ENCODE data around the gene CORO1C.

CORO1C gene

DNA sequence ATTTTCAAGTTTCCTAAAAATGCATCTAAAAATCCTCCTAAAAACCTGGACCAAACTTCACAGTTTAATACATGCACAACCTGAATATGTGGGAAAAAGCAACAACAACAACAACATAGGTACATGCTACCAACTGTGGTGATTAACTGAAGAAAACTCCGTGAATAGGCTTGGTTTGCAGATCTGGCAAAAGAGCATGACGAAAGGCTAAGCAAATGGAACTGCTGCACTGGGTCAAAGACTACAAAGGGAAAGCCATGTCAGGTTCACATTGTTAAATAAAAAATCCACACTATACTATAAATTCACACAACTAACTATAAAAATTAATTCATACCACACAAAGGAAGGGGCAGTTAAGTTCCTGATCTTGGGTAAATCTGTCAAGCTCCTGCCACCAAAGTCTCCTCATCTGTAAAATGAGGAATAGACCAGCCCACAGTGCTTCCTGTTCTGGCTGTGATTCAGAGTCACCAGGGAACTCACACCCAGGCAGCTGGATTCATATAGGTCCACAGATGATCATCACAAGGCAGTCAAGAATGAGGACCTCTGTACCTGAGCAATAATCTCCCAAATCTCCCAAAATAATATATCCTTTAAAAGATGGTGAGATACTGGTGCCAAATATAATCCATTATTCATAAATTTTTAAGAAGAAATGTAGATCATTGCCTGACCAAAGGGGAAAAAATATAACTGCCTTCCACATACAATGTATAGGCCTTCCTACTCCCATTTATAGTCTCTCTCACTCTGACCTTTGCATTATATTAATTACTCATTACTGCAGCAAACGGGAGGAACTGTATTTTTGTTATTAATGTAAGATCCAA, 7.0 kb downstream of the CORO1C start:
- FAIRE-seq = no peak

DNA sequence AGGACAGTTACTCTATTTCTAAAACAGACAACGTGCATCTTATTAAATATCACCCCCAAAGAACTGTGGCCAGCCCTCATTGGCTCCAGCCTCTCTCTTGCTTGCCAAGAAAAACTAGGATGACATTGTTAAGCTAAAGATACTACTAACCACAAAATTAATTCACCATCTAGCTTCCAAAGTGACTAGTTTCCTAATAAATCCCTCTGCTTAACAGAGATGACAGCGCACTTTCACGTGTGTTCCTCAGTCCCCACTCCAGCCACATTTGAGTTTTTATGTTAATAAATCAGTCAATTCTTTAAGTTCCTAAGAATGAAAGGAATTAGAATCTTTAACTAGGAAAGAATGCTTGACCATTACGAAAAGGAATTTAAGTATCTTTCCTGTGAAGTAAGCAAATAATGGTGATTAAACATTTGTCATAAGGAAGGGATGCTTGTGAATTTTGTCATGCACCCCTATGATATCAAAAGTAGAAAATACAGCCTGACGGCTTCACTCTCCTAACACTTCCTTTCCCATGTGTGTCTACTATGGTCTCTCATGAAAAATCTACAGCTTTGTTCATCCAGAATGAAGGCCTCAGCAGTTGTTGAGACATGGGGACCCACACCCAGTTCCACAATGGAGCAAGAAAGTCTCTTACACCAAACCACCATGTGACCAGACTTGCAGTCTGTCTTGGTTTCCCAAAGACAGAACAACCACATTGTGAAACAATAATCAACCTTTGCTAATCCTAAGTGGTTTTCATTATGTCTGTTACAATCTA, 8.1 kb downstream of the CORO1C start:
- no peak for FAIRE-seq

DNA sequence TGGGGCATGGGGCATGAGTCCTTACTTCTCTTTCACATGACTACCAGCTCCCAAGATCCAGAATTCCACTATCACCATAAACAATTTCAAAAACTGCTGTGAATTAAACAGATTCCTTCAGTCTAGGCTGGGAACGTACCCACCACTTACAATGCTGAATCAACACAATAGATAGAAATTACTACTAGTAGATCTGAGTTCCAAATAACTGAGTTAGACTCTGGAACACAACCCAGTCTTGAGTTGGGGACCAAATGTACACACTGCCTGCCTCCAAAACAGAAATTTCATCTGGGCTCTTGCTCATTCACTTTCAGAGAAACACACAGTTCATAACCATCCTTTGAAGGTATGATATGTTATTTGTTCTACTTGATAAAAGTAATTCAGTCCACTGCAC, 8.9 kb downstream of the CORO1C start:
- FAIRE-seq = no peak

DNA sequence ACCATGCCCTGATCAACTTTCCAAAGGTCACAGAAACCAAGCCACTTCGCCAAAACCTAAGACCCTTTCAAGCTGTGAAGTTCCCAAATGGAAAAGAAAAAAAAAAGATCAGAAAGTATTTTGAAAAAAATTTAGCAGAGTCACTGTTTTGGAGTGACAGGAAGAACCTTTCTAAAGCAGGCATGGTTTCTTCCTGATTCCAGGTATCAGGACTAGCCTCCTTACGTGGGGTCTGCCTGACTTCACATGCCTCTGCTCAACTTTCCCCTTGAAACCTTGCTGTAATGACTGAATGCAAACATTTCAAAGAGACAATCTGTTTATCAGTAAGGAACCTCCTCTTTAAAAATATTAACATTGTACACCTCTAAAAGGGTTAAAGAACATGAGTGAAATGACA, 9.5 kb downstream of the CORO1C start:
- FAIRE-seq = no peak

DNA sequence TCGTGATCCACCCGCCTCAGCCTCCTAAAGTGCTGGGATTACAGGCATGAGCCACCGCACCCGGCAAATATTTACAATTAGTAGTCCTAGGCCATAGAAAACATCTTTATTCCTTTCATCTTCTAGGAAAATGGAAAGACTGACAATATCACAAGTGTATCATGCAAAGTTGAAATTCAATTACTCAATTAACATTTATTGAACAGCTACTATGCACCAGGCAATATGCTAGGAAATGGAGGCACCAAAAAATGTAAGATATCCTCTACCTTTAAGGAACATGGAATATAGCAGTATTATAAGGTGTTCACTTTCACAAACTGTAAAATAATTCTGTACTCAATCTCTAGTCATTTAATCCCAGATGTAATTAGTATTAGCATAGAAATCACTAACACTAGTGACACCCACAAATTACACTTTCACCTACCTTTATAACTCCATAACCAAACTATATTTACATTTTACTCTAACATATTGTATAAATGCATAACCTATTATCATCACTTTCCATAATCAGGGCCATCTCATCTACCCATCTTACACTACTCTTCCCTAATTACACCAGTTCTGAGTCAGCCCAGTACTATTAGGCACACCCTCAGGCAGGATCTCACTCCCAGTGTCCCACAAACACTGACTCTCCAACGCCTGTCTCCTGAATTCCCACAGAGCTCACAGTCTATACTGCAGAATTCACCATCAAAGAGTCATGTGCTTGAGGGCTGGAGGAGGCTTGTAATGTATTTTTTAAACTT, 10.4 kb downstream of the CORO1C start:
- no peak for FAIRE-seq

DNA sequence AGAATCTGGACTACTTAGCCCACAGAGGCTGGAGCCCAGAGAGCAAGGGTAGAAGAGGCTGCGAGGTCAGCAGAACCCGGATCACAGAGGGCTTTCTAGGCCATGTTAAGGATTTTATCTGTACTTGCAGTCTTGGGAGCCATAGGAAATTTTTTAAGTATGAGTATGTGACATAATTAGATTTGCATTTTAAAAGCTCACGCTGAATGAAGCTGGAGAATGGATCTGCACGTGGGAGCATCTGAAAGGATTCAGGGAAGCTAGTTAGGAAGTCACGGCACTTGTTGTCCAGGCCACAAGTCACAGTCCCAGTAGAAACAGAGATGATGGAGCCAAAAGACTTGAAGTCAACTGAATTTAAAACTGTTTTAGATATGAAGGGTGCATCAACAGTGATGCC, 14.1 kb downstream of the CORO1C start:
- no peak for FAIRE-seq

DNA sequence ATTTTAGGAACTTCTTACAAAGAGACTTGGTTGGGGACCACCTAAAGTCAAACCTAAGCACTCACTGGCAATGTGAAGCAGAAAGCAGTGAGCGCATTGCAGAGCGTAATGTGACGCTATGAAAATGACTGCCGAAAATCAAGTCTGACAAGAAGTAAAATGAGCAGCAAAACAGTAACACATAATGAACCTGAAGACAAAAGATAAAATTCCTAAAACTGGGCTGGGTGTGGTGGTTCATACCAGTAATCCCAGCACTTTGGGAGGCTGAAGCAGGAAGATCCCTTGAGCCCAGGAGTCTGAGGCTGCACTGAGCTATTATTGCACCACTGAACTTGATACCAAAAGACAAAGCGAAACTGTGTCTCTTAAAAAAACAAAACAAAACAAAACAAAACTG, 16.5 kb downstream of the CORO1C start:
- FAIRE-seq = no peak

DNA sequence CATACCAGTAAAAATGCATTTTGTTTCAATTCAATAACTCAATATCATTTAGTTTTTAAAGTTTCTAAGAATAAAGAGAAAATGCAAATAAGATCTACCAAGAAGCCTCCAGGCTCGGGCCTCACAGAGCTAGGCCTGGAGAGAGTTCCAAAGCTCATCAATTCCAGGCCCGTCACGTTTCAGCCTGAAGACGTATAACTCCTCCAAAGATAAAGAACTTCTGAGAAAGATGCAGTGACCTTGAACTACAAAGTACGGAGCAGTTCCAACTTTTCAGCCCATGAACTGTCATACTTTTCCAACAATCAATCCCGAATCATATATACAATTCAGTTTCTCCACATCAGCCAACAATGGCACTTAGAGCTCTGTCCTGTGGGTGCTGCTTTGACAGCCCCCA, 17.8 kb downstream of the CORO1C start:
- FAIRE-seq = no peak

DNA sequence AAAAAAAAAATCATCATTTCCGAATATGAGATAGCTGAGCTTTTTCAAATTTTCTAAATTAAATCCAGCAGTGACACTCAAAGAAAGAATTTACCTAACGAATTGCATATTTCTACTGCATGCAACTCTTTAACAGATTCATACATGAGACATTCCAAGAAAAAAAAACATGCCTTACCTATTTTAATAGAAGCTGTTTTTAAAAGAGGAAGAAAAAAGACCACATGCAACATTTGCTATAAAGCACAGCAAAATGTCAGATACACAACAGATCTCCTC, 18.5 kb downstream of the CORO1C start:
- no peak for FAIRE-seq

DNA sequence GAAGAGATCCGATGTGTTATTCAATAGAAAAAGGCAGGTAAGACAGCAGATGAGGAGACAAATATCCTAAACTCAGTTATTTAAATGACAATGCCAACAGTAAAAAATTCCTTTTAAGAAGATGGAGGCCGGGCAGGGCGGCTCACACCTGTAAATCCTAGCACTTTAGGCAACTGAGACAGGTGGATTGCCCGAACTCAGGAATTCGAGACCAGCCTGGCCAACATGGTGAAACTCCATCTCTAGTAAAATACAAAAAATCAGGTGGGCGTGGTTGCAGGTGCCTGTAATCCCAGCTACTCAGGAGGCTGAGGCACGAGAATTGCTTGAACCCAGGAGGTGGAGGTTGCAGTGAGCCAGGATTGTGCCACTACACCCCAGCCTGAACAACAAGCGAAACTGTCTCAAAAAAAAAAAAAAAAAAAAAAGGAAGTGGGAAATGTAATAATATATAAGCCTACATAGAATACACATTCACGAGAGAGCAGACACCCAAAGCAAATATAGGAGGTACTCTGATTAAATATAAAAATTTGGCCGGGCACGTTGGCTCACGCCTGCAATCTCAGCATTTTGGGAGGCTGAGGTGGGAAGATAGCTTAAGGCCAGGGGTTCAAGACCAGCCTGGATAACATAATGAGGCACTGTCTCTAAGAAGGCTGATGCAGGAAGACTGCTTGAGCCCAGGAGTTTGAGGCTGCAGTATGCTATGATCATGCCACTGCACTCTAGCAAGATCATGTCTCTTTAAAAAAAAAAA, 19.0 kb downstream of the CORO1C start:
- no peak for FAIRE-seq

DNA sequence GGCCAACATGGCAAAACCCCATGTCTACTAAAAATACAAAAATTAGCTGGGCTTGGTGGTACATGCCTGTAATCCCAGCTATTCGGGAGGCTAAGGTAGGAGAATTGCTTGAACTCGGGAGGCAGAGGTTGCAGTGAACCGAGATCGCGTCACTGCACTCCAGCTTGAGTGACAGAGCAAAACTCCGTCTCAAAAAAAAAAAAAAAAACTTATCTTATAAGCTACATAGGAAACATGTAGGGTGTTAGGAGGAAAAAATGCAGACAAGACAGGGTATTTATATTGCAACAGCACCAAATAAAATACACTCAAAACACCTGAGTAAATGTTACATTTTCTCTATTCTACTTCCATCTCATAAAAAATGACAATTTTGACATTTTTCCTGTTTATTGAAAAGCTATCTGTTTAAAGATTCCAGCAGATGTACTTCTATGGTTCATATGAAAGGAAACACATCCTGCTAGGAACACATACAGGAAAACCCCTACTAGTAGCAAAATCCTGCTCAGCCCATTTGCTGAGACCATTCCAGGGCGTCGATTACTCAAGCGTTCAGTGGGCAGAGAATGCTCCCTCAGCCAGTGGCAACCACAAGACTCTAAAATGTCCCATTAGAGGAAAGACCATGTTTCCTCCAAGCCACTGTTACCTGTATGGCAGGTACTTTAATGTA, 19.7 kb downstream of the CORO1C start:
- FAIRE-seq = no peak

DNA sequence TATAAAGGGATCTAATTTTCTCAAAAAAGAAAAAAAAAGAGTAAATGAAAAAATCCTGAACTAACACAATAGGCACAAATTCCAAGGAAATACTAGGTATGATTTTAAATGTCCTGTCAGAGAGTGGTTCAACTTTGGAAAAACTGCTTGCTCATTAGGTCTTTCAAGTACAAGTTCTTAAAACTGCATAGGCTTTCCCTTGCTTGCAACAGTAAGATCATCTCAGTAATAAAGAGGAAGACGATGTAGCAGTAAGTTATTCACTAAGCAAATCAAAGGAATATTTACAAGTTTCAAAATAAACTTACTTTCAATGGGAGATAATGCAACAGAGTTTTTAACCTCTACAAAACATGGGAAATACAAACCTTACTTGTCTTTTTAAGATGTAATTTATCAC, 21.6 kb downstream of the CORO1C start:
- no peak for FAIRE-seq

DNA sequence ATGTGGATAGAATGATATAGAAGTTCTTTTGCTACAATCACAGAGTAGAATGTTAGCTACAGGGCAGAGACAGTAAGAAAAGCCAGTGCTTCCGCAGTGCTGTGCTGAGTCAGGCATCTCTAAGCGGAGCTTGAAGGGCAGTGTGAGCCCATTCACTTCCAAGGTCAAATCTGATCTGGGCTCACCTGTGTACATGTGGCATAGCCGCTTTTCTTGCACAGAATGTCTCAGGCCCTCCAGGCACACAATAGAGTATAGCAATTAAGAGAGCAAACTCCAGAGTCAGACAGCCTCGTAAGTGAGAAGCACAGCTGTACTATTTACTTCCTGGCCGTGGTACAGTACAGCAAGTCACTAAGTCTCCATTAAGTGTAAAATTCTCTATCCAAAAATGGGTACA, 26.8 kb downstream of the CORO1C start:
- no peak for FAIRE-seq

DNA sequence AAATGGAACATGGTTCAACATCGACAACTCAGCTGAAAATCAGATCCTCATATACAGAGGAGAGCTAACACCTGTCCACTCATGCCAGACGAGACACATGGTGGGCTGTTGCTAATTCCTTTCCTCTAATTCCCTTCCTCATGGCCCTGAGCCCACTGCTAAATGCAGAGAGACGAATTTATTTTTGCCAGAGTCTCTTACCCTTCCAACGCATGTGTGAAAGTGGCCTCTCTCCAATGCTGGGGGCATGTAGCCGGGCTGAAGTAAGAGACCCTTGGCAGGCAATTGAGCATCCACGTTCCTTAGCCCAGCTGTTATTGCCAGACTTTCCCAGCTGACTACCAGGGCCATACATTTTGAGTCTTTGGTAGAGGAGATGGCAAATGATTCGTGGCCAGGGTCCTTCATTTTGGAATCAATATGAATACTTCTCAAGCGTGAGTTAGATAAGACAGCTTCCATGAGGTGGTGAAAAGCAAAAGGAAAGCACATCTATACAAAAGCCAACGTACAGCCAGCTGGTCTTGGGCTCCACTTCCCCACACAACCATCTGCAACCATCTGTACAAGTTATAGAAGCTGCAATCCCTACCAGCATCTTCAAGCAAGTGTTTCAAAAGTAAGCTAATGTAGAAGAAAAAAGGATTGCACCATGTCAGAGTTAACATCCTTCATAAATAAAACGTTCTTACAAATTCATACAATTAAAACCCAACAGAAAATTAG, 28.6 kb downstream of the CORO1C start:
- FAIRE-seq = no peak

DNA sequence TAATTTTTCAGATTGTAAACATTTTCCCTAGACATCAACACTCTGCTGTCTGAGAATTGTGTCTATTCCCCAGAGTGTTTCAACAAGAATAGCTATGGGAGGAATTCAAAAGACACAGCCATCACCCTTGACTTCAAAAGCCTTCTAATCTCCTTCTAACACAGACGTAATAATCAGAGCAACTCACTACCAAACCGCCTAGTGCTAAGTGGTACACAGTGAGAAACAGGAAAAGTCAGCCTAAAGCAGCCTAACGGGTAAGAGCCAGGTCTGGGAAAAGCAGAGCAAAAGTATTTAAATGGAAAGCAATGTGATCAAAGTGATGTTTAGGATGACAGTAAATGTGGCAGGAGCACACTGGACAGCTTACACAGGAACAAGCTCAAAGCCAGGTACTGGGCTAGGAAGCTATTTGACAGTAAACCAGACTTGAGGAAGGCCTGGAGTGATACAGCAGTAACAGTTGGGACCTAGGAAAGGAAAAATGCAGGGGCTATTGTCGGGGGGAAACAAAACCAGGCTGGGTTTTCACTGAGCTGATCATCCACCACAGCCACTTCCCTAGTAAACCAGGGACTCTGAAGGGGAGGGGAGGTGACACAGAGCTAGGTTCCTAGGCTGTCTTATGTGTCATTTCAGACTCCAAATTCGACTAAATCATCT, 29.4 kb downstream of the CORO1C start:
- FAIRE-seq = no peak

DNA sequence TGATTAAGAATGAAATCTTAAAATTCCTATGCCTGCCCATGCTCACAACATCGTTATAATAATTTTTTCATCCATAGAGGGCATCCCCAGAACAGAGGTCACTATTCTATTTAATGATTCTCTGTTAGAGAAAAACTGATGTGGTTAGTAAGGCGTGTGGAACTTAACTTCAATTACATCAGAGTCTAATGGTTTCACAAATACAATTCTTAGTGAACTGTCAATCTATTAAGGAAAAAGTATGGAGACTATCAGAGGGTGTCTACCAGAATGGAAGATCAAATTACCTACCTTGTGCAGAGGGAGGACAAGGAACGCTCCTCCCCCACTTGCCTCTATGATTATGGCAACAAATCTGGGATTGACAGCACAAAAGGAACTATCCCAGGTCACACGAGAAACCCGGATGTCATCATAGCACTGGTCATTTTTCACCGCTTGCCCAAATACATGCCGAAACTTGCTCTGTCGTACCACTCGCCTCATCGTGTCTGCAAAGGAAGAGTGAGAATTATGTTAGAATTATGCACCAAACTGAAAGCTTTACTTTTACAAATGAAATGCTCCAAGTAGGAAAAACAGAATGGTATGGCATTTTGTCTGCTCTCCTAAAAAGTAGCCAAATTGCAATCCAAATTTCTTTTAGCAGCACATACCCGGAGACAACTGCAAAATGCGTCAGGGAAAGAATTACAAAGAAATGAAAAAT, 30.3 kb downstream of the CORO1C start:
- no peak for FAIRE-seq

DNA sequence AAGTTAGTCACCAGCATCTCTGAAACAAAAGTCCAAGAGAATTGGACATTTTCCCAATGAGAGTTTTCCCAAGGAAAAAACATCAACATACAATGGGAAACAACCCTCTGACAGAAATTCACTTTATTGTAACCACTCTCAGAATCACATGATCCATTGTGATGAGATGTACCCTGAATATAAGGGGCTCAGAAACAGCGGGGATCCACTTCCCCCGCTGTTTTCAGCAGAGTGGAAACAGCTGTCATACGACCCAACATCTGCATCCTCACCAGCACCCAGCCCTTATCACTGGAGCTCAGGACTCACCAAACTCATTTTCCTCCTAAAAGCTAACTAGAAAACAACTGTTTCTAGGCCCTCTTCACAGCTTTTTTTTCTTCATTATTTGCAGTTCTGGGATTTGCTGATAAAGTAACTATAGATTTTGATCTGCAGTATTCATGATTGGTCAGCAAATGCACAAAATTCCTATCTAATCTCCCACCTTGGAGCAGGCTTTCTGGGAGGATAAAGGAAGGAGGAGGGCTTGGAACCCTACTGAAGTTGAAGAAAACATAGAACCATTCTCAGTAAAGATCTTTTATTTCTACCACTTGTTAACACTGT, 31.3 kb downstream of the CORO1C start:
- FAIRE-seq = no peak

DNA sequence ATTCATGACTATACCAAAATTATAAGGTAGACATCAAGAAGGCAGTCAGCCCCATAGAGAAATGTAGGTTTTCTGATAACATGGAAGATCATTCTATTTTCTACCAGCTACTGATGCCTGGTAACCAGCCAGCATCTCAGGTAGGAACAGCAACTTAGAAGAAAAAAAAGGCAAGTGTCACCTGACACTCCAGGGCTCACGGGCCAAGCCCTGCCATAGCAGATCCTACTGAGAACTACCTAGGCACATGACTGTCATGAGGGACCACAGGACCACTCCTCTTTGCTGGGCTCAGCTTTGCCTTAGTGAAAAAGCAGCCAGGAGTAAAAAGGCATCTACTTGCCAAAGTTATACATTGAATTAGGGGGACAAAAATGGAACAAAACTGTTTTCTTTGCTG, 33.4 kb downstream of the CORO1C start:
- no peak for FAIRE-seq

DNA sequence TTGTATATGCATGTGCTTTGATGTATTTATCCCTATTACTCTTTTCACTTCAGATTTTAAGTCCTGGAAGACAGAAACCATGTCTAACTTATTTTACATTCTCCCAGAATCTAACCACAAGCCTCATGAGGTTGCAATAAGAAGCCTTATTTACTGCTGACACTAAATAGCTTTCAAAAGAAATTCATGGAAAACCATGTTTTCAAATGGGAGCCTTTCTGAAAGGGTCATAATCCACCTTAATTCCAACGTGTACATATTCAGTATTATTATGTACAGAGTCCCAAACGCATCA, 34.4 kb downstream of the CORO1C start:
- FAIRE-seq = no peak
